GM12801 (cell line): ENCODE data around the gene YIF1A.

Experiments used
- TF ChIP-seq, protein P1 (sequence below): IDR thresholded peaks from one replicate; pipeline ENCODE4 v1.5.1; 2011; ENCODE audit warnings: control low read depth; ENCODE audit not compliant: insufficient read length; ENCODE audit errors: extremely low read depth

The YIF1A gene

DNA sequence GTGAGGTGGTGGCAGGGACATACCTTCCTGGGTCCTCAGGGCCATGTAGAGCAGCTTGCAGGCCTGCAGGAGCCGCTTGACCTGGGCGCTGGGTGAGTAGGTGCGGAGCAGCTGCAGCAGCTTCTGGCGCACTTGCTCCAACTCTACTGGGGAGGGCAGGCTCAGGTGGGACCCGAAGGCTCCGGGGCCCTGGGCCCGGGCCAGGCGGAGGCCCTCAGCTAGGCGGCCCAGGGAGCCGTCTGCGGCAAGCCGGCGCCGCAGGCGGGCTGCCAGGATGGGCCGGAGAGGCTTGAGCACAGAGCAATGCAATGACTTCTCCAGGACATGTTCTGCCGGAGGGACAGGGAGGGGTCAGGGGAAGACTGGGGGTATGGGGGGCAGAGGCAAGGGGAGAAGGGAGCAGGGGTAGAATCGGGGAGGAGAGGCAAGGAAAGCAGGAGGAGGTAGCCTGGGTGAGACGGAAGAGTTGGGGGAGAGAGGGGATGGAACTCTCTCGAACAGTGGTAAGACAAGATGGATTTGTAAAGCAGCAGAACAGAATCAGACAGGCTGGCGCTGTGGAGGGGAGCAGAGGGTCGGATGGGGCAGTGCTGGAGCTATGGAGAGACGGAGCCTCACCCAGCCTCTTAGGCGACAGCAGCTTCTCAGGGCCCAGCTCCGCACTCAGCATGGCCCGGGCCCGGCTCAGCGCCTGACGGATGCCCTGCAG is 45.1 kb upstream of the YIF1A start:
- TF ChIP-seq, protein P1, sequence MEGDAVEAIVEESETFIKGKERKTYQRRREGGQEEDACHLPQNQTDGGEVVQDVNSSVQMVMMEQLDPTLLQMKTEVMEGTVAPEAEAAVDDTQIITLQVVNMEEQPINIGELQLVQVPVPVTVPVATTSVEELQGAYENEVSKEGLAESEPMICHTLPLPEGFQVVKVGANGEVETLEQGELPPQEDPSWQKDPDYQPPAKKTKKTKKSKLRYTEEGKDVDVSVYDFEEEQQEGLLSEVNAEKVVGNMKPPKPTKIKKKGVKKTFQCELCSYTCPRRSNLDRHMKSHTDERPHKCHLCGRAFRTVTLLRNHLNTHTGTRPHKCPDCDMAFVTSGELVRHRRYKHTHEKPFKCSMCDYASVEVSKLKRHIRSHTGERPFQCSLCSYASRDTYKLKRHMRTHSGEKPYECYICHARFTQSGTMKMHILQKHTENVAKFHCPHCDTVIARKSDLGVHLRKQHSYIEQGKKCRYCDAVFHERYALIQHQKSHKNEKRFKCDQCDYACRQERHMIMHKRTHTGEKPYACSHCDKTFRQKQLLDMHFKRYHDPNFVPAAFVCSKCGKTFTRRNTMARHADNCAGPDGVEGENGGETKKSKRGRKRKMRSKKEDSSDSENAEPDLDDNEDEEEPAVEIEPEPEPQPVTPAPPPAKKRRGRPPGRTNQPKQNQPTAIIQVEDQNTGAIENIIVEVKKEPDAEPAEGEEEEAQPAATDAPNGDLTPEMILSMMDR = no peak

GRCh38 chr11:66333220-66333877 is 44.4 kb upstream of the YIF1A start:
- TF ChIP-seq, protein P1 = no peak

GRCh38 chr11:66332371-66333219 is 43.7 kb upstream of the YIF1A start:
- TF ChIP-seq, protein P1 = no peak

GRCh38 chr11:66331542-66332370 is 42.8 kb upstream of the YIF1A start:
- TF ChIP-seq, protein P1 = no peak

- TF ChIP-seq, protein P1 = no peak
Observed at GRCh38 chr11:66330931-66331330, 42.0 kb upstream of the YIF1A start.

DNA sequence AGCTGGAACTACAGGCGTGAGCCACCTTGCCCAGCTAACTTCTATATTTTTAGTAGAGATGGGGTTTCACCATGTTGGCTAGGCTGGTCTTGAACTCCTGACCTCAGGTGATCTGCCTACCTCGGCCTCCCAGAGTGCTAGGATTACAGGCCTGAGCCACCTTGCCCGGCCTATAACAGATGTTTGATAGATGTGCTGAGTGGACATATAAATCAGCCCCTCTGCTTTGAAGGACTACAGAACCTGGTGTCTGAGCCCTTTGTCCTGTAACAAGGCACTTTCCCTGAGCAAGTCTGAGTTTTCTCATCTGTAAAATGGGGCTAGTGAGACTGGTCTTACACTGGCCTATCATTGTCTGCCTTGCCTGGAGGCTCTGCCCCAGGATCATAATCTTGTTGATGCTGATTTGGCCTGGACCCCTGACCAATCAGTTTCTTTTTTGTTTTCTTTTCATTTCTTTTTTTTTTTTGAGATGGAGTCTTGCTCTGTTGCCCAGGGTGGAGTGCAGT is 40.3 kb upstream of the YIF1A start:
- TF ChIP-seq, protein P1 = no peak
